ENCODE data around the gene NMNAT3. TPM values are rescaled to one million over a fixed set of nuclear protein-coding genes. Genes with fewer than 3 reads are reported as not detected.
A peak's percentile ranks its signal among the peaks of the same experiment; 100 is the strongest.

NMNAT3 gene
- total RNA-seq, 4 donors from 2014 or later, result 9.6 to 17.1 (median 11.3) TPM

DNA sequence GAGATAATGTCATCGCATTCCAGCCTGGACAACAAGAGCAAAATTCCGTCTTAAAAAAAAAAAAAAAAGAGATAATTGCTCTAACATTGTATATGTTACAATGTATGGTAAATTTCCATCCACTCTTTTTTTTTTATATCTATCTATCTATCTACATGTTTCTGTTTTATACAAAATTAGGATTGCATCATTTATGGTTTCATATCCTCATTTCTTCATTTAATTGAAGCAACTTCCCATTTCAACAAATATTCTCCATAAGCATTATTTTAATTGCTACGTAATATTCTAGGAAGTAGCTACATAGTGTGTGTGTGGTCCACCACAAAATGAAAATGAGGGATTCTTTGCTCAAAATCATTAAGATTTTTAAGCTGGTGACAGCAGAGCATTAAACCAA is 156.6 kb downstream of the NMNAT3 start:
- no peaks in the 10 kb centered on the region for H3K9me3 ChIP-seq
- H3K27me3 ChIP-seq, result no peaks in the 10 kb centered on the region
- peaks cover 0 to 25% of the 10 kb centered on the region in 2 donors for H3K36me3 ChIP-seq
- H3K27ac ChIP-seq, result no peak overlapping the region
- no peaks in the 10 kb centered on the region for H3K4me1 ChIP-seq
- ATAC-seq, result no peak
- H3K4me3 ChIP-seq, result no peak overlapping the region
- no peak for TF ChIP-seq EP300 (IDR thresholded peaks at IDR 0.05)
- TF ChIP-seq, protein P1, sequence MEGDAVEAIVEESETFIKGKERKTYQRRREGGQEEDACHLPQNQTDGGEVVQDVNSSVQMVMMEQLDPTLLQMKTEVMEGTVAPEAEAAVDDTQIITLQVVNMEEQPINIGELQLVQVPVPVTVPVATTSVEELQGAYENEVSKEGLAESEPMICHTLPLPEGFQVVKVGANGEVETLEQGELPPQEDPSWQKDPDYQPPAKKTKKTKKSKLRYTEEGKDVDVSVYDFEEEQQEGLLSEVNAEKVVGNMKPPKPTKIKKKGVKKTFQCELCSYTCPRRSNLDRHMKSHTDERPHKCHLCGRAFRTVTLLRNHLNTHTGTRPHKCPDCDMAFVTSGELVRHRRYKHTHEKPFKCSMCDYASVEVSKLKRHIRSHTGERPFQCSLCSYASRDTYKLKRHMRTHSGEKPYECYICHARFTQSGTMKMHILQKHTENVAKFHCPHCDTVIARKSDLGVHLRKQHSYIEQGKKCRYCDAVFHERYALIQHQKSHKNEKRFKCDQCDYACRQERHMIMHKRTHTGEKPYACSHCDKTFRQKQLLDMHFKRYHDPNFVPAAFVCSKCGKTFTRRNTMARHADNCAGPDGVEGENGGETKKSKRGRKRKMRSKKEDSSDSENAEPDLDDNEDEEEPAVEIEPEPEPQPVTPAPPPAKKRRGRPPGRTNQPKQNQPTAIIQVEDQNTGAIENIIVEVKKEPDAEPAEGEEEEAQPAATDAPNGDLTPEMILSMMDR (IDR thresholded peaks at IDR 0.05), result no peak
- TF ChIP-seq POLR2A (IDR thresholded peaks at IDR 0.05), result no peak
- no peak for TF ChIP-seq POLR2AphosphoS5 (IDR thresholded peaks at IDR 0.05)
- 87 to 93% methylated on average over 2 to 3 of the region's 3 CpGs for WGBS, 2 donors (ENCODE audit: low coverage in 1 of 2)

- Histone ChIP-seq H3K4me3 (no peak overlapping the region), H3K4me1 (no peaks in the 10 kb centered on the region), H3K27me3 (no peaks in the 10 kb centered on the region), H3K27ac (no peak overlapping the region), H3K9me3 (no peaks in the 10 kb centered on the region), H3K36me3 (peaks cover 0 to 19% of the 10 kb centered on the region in 2 donors)
- TF ChIP-seq, protein P1 (IDR thresholded peaks at IDR 0.05), result peak in 3 of 4 experiments; percentile 17 to 33 (median 33)
- no peak for TF ChIP-seq POLR2A (IDR thresholded peaks at IDR 0.05)
- ATAC-seq, result peak; percentile 69
- 75 to 88% methylated on average over 3 of the region's 7 CpGs for WGBS, 2 donors (ENCODE audit: low coverage in 1 of 2)
Measured at GRCh38 chr3:139519998-139520737, 157.6 kb downstream of the NMNAT3 start.

DNA sequence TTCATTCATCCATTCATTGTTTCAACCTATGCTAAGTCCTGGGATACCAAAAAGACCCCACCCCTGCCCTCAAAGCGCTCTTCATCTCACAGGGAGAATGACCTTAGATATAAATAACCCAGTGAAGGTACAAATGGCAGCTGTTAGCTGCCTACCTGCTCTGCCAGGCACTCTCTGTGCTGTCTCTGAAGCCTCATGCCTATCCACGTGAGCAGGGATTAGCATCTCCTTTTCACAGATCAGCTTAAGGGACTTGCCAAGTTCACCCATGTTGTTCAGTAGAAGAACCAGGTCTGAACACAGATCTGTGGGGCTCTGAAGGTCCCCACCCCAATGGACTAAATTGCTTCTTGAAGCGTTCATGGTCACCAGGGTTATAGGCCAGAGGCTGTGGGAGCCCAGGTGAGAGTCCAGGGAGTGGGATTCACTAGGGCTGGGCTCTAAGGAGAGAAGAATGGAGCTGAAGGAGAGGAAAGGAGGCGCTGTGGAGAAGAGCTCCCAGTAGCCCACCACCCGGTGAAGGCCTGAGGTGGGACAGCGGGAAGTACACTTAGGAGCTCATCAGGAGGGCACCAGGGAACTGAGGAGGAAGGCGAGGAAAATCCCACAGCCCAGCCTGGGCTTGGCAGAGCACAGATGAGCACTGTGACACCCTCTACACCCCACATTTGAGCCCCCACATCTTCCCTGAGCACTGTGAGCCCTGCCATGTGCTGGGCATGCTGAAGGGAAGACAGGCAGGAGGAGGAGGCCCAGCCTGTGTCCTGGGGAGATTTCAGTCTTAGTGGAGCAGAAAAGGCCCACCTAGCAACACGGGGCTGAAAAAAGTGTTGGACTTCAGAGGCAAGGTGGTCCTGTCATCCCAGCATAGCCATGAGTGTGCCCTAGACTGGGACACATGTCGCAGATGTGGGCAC is 158.6 kb downstream of the NMNAT3 start:
- no peak overlapping the region for H3K4me3 ChIP-seq
- TF ChIP-seq POLR2A (IDR thresholded peaks at IDR 0.05) (no peak), POLR2AphosphoS5 (IDR thresholded peaks at IDR 0.05) (no peak), EP300 (IDR thresholded peaks at IDR 0.05) (no peak)
- TF ChIP-seq, protein P1 (IDR thresholded peaks at IDR 0.05), result no peak
- 91 to 100% methylated on average over 4 to 6 of the region's 9 CpGs for WGBS, 2 donors (ENCODE audit: low coverage in 1 of 2)
- no peaks in the 10 kb centered on the region for H3K4me1 ChIP-seq
- H3K9me3 ChIP-seq, result no peaks in the 10 kb centered on the region
- ATAC-seq, result no peak
- H3K36me3 ChIP-seq, result peaks cover 0 to 14% of the 10 kb centered on the region in 2 donors
- H3K27ac ChIP-seq, result no peak overlapping the region
- H3K27me3 ChIP-seq, result no peaks in the 10 kb centered on the region

GRCh38 chr3:139518306-139518705 is 159.5 kb downstream of the NMNAT3 start:
- Histone ChIP-seq H3K9me3 (no peaks in the 10 kb centered on the region), H3K4me1 (no peaks in the 10 kb centered on the region), H3K36me3 (peaks cover 0 to 14% of the 10 kb centered on the region in 2 donors), H3K27me3 (no peaks in the 10 kb centered on the region), H3K4me3 (no peak overlapping the region), H3K27ac (no peak overlapping the region)
- WGBS, 2 donors (ENCODE audit: low coverage in 1 of 2), result 54% methylated on average over 6 of the region's 6 CpGs; no CpG with 5 or more reads in 1 of the 2 donors
- ATAC-seq, result no peak
- TF ChIP-seq POLR2A (IDR thresholded peaks at IDR 0.05), result no peak
- no peak for TF ChIP-seq EP300 (IDR thresholded peaks at IDR 0.05)
- no peak for TF ChIP-seq POLR2AphosphoS5 (IDR thresholded peaks at IDR 0.05)

DNA sequence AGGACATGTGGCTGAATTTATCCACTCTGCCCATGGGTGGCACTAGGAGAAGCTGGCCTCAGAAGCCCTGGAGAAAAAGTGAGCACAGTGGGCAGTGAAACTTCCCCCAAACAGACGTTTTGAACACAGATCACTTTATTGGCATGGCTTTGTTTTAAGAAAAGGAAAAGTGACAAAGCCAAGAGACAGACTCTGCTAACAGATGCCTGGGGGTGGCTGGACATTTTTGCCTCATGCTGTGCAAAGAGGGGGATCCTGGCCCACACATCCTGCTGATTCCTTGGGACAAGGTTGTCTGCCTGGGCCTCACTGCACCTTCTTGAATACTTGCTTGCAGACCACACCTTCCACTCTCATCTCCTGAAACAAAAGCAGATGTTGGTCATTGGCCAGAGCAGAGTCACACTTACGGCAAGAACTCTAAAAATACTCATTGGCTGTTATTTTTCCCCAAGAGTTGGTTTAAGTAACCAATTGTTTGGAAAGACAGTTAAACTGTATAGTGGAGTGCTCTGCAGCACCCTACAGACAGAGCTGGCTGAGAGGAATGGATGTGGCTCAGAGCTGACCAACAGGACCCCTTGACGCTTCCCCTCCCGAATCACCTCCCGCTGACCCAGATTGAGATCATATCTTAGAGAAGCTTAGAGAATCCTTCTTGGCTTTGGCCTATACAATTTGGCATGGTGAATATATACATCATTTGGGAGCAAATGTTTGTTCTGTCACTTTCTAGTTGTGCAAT is 160.3 kb downstream of the NMNAT3 start:
- TF ChIP-seq POLR2A (IDR thresholded peaks at IDR 0.05) (no peak), POLR2AphosphoS5 (IDR thresholded peaks at IDR 0.05) (no peak), EP300 (IDR thresholded peaks at IDR 0.05) (no peak)
- TF ChIP-seq, protein P1 (IDR thresholded peaks at IDR 0.05), result no peak
- Histone ChIP-seq H3K27me3 (no peaks in the 10 kb centered on the region), H3K4me1 (no peaks in the 10 kb centered on the region), H3K4me3 (no peak overlapping the region), H3K9me3 (no peaks in the 10 kb centered on the region), H3K27ac (no peak overlapping the region), H3K36me3 (peaks cover 0 to 14% of the 10 kb centered on the region in 2 donors)
- no peak for ATAC-seq
- WGBS, 2 donors (ENCODE audit: low coverage in 1 of 2), result 68 to 83% methylated on average over 4 to 5 of the region's 5 CpGs
